Measurements from ENCODE around the gene CEP41. TPM values are rescaled to one million over a fixed set of nuclear protein-coding genes. Genes with fewer than 3 reads are reported as not detected.

The CEP41 gene
- total and polyA plus RNA-seq, 4 donors: 2.3 to 3.5 (median 2.8) TPM

GRCh38 chr7:130384841-130385599 is 55.8 kb downstream of the CEP41 start:
- no peaks in the 10 kb centered on the region for H3K4me1 ChIP-seq (ENCODE audit: control insufficient read depth in 4 of 4, insufficient read depth in 4 of 4, low read length in 3 of 4)
- H3K27ac ChIP-seq (ENCODE audit: low read depth in 1 of 2, low read length in 2 of 2): no peak overlapping the region
- no peaks in the 10 kb centered on the region for H3K36me3 ChIP-seq (ENCODE audit: control insufficient read depth in 4 of 4, insufficient read depth in 3 of 4, low read depth in 1 of 4, low read length in 3 of 4)
- TF ChIP-seq RAD21 (IDR thresholded peaks at IDR 0.05) (no peak), MAX (IDR thresholded peaks at IDR 0.05) (no peak), HNF4A (conservative IDR thresholded peaks at IDR 0.05) (no peak), JUND (IDR thresholded peaks at IDR 0.05) (no peak), FOXA2 (IDR thresholded peaks at IDR 0.05) (no peak), CTCF (IDR thresholded peaks at IDR 0.05; ENCODE audit: low read depth, low read length, missing input control) (no peak), YY1 (IDR thresholded peaks at IDR 0.05) (no peak), SP1 (IDR thresholded peaks at IDR 0.05) (no peak), RXRA (IDR thresholded peaks at IDR 0.05) (no peak), GABPA (IDR thresholded peaks at IDR 0.05 in 1 of 2, conservative IDR thresholded peaks at IDR 0.05 in 1 of 2) (no peak), HNF4G (IDR thresholded peaks at IDR 0.05) (no peak), NR2F2 (IDR thresholded peaks at IDR 0.05) (no peak), EGR1 (IDR thresholded peaks at IDR 0.05; ENCODE audit: low read depth in 2 of 2) (no peak), TAF1 (conservative IDR thresholded peaks at IDR 0.05) (no peak), FOXA1 (IDR thresholded peaks at IDR 0.05) (no peak)
- TF ChIP-seq, protein P1, sequence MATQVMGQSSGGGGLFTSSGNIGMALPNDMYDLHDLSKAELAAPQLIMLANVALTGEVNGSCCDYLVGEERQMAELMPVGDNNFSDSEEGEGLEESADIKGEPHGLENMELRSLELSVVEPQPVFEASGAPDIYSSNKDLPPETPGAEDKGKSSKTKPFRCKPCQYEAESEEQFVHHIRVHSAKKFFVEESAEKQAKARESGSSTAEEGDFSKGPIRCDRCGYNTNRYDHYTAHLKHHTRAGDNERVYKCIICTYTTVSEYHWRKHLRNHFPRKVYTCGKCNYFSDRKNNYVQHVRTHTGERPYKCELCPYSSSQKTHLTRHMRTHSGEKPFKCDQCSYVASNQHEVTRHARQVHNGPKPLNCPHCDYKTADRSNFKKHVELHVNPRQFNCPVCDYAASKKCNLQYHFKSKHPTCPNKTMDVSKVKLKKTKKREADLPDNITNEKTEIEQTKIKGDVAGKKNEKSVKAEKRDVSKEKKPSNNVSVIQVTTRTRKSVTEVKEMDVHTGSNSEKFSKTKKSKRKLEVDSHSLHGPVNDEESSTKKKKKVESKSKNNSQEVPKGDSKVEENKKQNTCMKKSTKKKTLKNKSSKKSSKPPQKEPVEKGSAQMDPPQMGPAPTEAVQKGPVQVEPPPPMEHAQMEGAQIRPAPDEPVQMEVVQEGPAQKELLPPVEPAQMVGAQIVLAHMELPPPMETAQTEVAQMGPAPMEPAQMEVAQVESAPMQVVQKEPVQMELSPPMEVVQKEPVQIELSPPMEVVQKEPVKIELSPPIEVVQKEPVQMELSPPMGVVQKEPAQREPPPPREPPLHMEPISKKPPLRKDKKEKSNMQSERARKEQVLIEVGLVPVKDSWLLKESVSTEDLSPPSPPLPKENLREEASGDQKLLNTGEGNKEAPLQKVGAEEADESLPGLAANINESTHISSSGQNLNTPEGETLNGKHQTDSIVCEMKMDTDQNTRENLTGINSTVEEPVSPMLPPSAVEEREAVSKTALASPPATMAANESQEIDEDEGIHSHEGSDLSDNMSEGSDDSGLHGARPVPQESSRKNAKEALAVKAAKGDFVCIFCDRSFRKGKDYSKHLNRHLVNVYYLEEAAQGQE (IDR thresholded peaks at IDR 0.05): no peak
- TF ChIP-seq, protein P2, sequence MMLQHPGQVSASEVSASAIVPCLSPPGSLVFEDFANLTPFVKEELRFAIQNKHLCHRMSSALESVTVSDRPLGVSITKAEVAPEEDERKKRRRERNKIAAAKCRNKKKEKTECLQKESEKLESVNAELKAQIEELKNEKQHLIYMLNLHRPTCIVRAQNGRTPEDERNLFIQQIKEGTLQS (IDR thresholded peaks at IDR 0.05): no peak
- TF ChIP-seq, protein P3, sequence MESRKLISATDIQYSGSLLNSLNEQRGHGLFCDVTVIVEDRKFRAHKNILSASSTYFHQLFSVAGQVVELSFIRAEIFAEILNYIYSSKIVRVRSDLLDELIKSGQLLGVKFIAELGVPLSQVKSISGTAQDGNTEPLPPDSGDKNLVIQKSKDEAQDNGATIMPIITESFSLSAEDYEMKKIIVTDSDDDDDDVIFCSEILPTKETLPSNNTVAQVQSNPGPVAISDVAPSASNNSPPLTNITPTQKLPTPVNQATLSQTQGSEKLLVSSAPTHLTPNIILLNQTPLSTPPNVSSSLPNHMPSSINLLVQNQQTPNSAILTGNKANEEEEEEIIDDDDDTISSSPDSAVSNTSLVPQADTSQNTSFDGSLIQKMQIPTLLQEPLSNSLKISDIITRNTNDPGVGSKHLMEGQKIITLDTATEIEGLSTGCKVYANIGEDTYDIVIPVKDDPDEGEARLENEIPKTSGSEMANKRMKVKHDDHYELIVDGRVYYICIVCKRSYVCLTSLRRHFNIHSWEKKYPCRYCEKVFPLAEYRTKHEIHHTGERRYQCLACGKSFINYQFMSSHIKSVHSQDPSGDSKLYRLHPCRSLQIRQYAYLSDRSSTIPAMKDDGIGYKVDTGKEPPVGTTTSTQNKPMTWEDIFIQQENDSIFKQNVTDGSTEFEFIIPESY (IDR thresholded peaks at IDR 0.05): no peak
- H3K4me3 ChIP-seq (ENCODE audit: low read depth in 1 of 3, low read length in 3 of 3): no peak overlapping the region
- peak; percentile 30 for DNase-seq (ENCODE audit: low spot score)
- WGBS: 96% methylated on average over 13 of the region's 13 CpGs
- H3K9me3 ChIP-seq (ENCODE audit: control insufficient read depth in 4 of 4, low read length in 3 of 4): no peaks in the 10 kb centered on the region
- H3K9ac ChIP-seq (ENCODE audit: low read depth in 1 of 2, low read length in 2 of 2): no peak overlapping the region
- no peaks in the 10 kb centered on the region for H3K27me3 ChIP-seq (ENCODE audit: control insufficient read depth in 4 of 4, insufficient read depth in 4 of 4, low read length in 3 of 4)
